DND-41 (cell line): Measurements from ENCODE around the gene TMCO1.

Source experiments
- ATAC-seq: fragments of 200-7000 bp; cut with Tn5 transposase; 3 replicates; pipeline ENCODE4 v1.9.1; 2021; ENCODE audit warnings: low read depth; ENCODE audit not compliant: insufficient read depth
- DNase-seq: peaks from one replicate; pipeline ENCODE4 v3.0.0-alpha.2; 2020
- H2AFZ ChIP-seq: 2 replicates; pipeline ENCODE4 v1.6.0; 2012; ENCODE audit warnings: low read depth, low read length
- H3K27ac ChIP-seq: 2 replicates; pipeline ENCODE4 v1.5.1; 2012; ENCODE audit warnings: low read length, inconsistent platforms
- H3K27me3 ChIP-seq: fragments of 200-600 bp; sonication (generic); 2 replicates; pipeline ENCODE4 v1.6.0; 2012; ENCODE audit warnings: low read length, mild to moderate bottlenecking, inconsistent platforms; ENCODE audit not compliant: insufficient read depth, poor library complexity
- H3K36me3 ChIP-seq: 2 replicates; pipeline ENCODE4 v1.5.1; 2012; ENCODE audit warnings: low read length, inconsistent platforms; ENCODE audit not compliant: insufficient read depth
- H3K4me1 ChIP-seq: 2 replicates; pipeline ENCODE4 v1.5.1; 2012; ENCODE audit warnings: mild to moderate bottlenecking, low read length; ENCODE audit not compliant: insufficient read depth
- H3K4me2 ChIP-seq: 2 replicates; pipeline ENCODE4 v1.6.0; 2012; ENCODE audit warnings: mild to moderate bottlenecking, moderate library complexity, low read length, inconsistent platforms; ENCODE audit not compliant: insufficient read depth
- H3K4me3 ChIP-seq, 2 experiments: fragments of 200-600 bp in 1 of 2; shearing (Covaris generic) in 1 of 2; 2 replicates each; pipeline ENCODE4 v1.5.1; 2012 to 2016; ENCODE audit warnings: inconsistent platforms in 2 of 2, low read length in 2 of 2, mild to moderate bottlenecking in 2 of 2, low read depth in 1 of 2, moderate library complexity in 1 of 2
- H3K79me2 ChIP-seq: 2 replicates; pipeline ENCODE4 v1.6.0; 2012; ENCODE audit warnings: low read length, inconsistent platforms; ENCODE audit not compliant: insufficient read depth
- H3K9ac ChIP-seq: 2 replicates; pipeline ENCODE4 v1.6.0; 2012; ENCODE audit warnings: low read depth, mild to moderate bottlenecking, inconsistent platforms, low read length, moderate library complexity
- H3K9me3 ChIP-seq: 2 replicates; pipeline ENCODE4 v1.5.1; 2012; ENCODE audit warnings: low read length, moderate library complexity, mild to moderate bottlenecking, inconsistent platforms; ENCODE audit not compliant: insufficient read depth, severe bottlenecking
- H4K20me1 ChIP-seq: 2 replicates; pipeline ENCODE4 v1.6.0; 2012; ENCODE audit warnings: low read length; ENCODE audit not compliant: insufficient read depth
- CTCF ChIP-seq: IDR thresholded peaks from 2 replicates; pipeline ENCODE4 v1.5.1; 2012; ENCODE audit warnings: borderline replicate concordance, low read length, moderate library complexity, mild to moderate bottlenecking; ENCODE audit not compliant: poor library complexity, severe bottlenecking; ENCODE audit errors: extremely low read depth
- EZH2 ChIP-seq: IDR thresholded peaks from 3 replicates; pipeline ENCODE4 v1.6.1; 2012; ENCODE audit warnings: borderline replicate concordance, low read depth, mild to moderate bottlenecking, moderate library complexity, low read length, inconsistent platforms; ENCODE audit not compliant: severe bottlenecking

Gene TMCO1

GRCh38 chr1:165688046-165688445 lies 80.6 kb downstream of the TMCO1 start:
- ATAC-seq (no peak), DNase-seq (no peak)
- Histone ChIP-seq H3K4me3 (no peak overlapping the region), H4K20me1 (peaks cover 14% of the 10 kb centered on the region; the same call in 1 of the 2 replicates), H3K79me2 (peaks cover 86% of the 10 kb centered on the region), H2AFZ (no peak overlapping the region), H3K9me3 (no peaks in the 10 kb centered on the region), H3K4me2 (no peak overlapping the region), H3K27ac (no peak overlapping the region), H3K4me1 (no peaks in the 10 kb centered on the region), H3K27me3 (no peaks in the 10 kb centered on the region), H3K36me3 (peaks cover 57% of the 10 kb centered on the region), H3K9ac (no peak overlapping the region)
- TF ChIP-seq EZH2 (no peak), CTCF (no peak)

DNA sequence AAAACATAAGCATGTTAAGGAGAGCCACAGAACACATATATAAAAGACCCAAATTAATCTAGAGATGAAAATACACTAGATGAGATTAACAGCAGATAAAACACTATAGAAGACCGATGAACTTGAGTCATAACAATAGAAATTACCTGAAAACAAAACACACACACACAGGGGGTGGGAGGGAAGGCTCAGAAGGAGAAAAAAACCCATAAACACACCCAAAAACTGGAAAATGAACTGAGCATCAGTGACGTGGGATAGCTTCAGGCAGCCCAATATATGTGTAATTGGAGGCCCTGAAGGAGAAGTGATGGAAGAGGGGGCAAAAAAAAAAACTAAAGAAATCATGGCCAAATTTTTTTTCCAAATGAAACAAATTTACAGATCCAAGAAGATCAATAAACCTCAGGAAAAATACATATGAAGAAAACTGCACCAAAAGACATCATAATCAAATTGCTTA lies 81.7 kb downstream of the TMCO1 start:
- Histone ChIP-seq H3K4me2 (no peak overlapping the region), H4K20me1 (peaks cover 14% of the 10 kb centered on the region; the same call in 1 of the 2 replicates), H3K4me1 (no peaks in the 10 kb centered on the region), H2AFZ (no peak overlapping the region), H3K79me2 (peaks cover 90% of the 10 kb centered on the region), H3K27ac (no peak overlapping the region), H3K9me3 (no peaks in the 10 kb centered on the region), H3K4me3 (no peak overlapping the region), H3K36me3 (peaks cover 68% of the 10 kb centered on the region), H3K9ac (no peak overlapping the region), H3K27me3 (no peaks in the 10 kb centered on the region)
- ATAC-seq: no peak
- TF ChIP-seq EZH2 (no peak), CTCF (no peak)
- no peak for DNase-seq

- H3K27ac ChIP-seq: no peak overlapping the region
- no peak overlapping the region for H3K4me2 ChIP-seq
- H4K20me1 ChIP-seq: peaks cover 14% of the 10 kb centered on the region; the same call in 1 of the 2 replicates
- H3K27me3 ChIP-seq: no peaks in the 10 kb centered on the region
- H3K79me2 ChIP-seq: peaks cover 85% of the 10 kb centered on the region
- H3K9me3 ChIP-seq: no peaks in the 10 kb centered on the region
- H2AFZ ChIP-seq: no peak overlapping the region
- DNase-seq (no peak), ATAC-seq (peak; percentile 53; the same call in 2 of the 3 replicates)
- peaks cover 70% of the 10 kb centered on the region for H3K36me3 ChIP-seq
- H3K4me1 ChIP-seq: no peaks in the 10 kb centered on the region
- no peak overlapping the region for H3K9ac ChIP-seq
- H3K4me3 ChIP-seq: no peak overlapping the region
- no peak for TF ChIP-seq EZH2
- TF ChIP-seq CTCF: peak; percentile 47
Measured at GRCh38 chr1:165686121-165686970, 82.3 kb downstream of the TMCO1 start.
